Measurements from ENCODE around the gene AMH. TPM values are rescaled to one million over a fixed set of nuclear protein-coding genes. Genes with fewer than 3 reads are reported as not detected.

Gene AMH
- total and polyA plus RNA-seq, 12 donors, result 0.36 to 4.6 (median 1.1) TPM; not detected in 4

- Histone ChIP-seq H3K9me3 (replicated peaks in 1 of 3) (no peaks in the 10 kb centered on the region), H3K4me1 (replicated peaks in 1 of 2) (peaks cover 0 to 22% of the 10 kb centered on the region in 2 donors), H3K36me3 (replicated peaks in 1 of 2) (no peaks in the 10 kb centered on the region), H3K27ac (no peak overlapping the region), H3K4me3 (peak overlapping the region in 1 of 4 donors; percentile 47), H3K27me3 (peaks cover 42% of the 10 kb centered on the region)
- no peak for TF ChIP-seq CTCF (IDR thresholded peaks at IDR 0.05)
- TF ChIP-seq POLR2A (IDR thresholded peaks at IDR 0.05), result no peak
- WGBS, 4 donors, result 0 to 17% (median 5%) methylated on average over 3 to 67 of the region's 67 CpGs
- intact Hi-C loops (cut with DNase I), result no loop called here
- no peak for DNase-seq
These were observed 42.1 kb downstream of the AMH start for GRCh38 chr19:2291185-2291751.

- peaks cover 27% of the 10 kb centered on the region for H3K27me3 ChIP-seq
- TF ChIP-seq POLR2A (IDR thresholded peaks at IDR 0.05) (no peak), CTCF (IDR thresholded peaks at IDR 0.05) (no peak)
- no peak overlapping the region for H3K27ac ChIP-seq
- intact Hi-C loops (cut with DNase I), result no loop called here
- 18 to 33% (median 24%) methylated on average over 18 to 26 of the region's 26 CpGs for WGBS, 4 donors
- H3K4me1 ChIP-seq (replicated peaks in 1 of 2), result peaks cover 0 to 22% of the 10 kb centered on the region in 2 donors
- no peaks in the 10 kb centered on the region for H3K36me3 ChIP-seq (replicated peaks in 1 of 2)
- H3K9me3 ChIP-seq (replicated peaks in 1 of 3), result no peaks in the 10 kb centered on the region
- H3K4me3 ChIP-seq, result no peak overlapping the region
- DNase-seq, result peak in 5 of 7 donors; percentile 33 to 82 (median 36)
These were observed 45.7 kb downstream of the AMH start for GRCh38 chr19:2294687-2295335.

GRCh38 chr19:2296141-2296540 lies 47.0 kb downstream of the AMH start:
- WGBS, 4 donors, result 77 to 89% (median 84%) methylated on average over 16 of the region's 16 CpGs
- TF ChIP-seq POLR2A (IDR thresholded peaks at IDR 0.05) (no peak), CTCF (IDR thresholded peaks at IDR 0.05) (no peak)
- Histone ChIP-seq H3K27ac (no peak overlapping the region), H3K4me1 (replicated peaks in 1 of 2) (peaks cover 0 to 10% of the 10 kb centered on the region in 2 donors), H3K27me3 (peaks cover 14% of the 10 kb centered on the region), H3K4me3 (no peak overlapping the region), H3K9me3 (replicated peaks in 1 of 3) (no peaks in the 10 kb centered on the region), H3K36me3 (replicated peaks in 1 of 2) (no peaks in the 10 kb centered on the region)
- intact Hi-C loops (cut with DNase I), result no loop called here
- no peak for DNase-seq

GRCh38 chr19:2300533-2300932 lies 51.4 kb downstream of the AMH start:
- no peaks in the 10 kb centered on the region for H3K36me3 ChIP-seq (replicated peaks in 1 of 2)
- H3K4me1 ChIP-seq (replicated peaks in 1 of 2), result peaks cover 0 to 7% of the 10 kb centered on the region in 2 donors
- H3K27ac ChIP-seq, result no peak overlapping the region
- intact Hi-C loops (cut with DNase I), result no loop called here
- TF ChIP-seq POLR2A (IDR thresholded peaks at IDR 0.05), result no peak
- TF ChIP-seq CTCF (IDR thresholded peaks at IDR 0.05), result no peak
- no peaks in the 10 kb centered on the region for H3K9me3 ChIP-seq (replicated peaks in 1 of 3)
- 68 to 82% (median 73%) methylated on average over 12 to 17 of the region's 17 CpGs for WGBS, 4 donors
- no peak for DNase-seq
- H3K27me3 ChIP-seq, result peaks cover 16% of the 10 kb centered on the region
- no peak overlapping the region for H3K4me3 ChIP-seq

MicroRNAs within 50 kb of the gene (microRNA counts, 767-probe panel; counts per million panel counts)
- microRNA hsa-miR-1227, result 0 counts per million in 2 donors

Small RNA genes lying within 50 kb of the gene (microRNA-seq; reads per million reads assigned to microRNA genes)
- gene MIR1227 (1.1 to 9.1 (median 1.3) reads per million in 3 donors), gene MIR4321 (0 reads per million in 3 donors)

Small RNA genes lying within 50 kb of the gene (small RNA-seq; reads per million reads assigned to genes)
- gene MIR1227, result 0.17 to 0.24 reads per million in 2 donors

Other genes with a start within 250 kb of the AMH start
- gene BTBD2, start 233.6 kb upstream of the AMH start, total RNA-seq, result 100 to 1,000 TPM in 1 of 9 donors, 10 to 100 TPM in 8; 25.6 to 122 (median 81.7) TPM
- gene BTBD2, start 233.6 kb upstream of the AMH start, polyA plus RNA-seq, result 10 to 100 TPM; 11.8 to 87.5 (median 57.7) TPM
- gene MKNK2, start 198.1 kb upstream of the AMH start, total RNA-seq, result 100 to 1,000 TPM in 8 of 9 donors, 10 to 100 TPM in 1; 25.5 to 440 (median 171) TPM
- 100 to 1,000 TPM in 2 of 3 donors, 10 to 100 TPM in 1; 30.4 to 238 (median 140) TPM for gene MKNK2, start 198.1 kb upstream of the AMH start, polyA plus RNA-seq
- gene MOB3A, start 153.0 kb upstream of the AMH start, total RNA-seq, result 10 to 100 TPM in 8 of 9 donors, 1 to 10 TPM in 1; 5.5 to 54.0 (median 45.0) TPM
- 10 to 100 TPM; 13.6 to 22.4 (median 16.0) TPM for gene MOB3A, start 153.0 kb upstream of the AMH start, polyA plus RNA-seq
- gene IZUMO4, start 152.4 kb upstream of the AMH start, total RNA-seq, result 1 to 10 TPM in 7 of 9 donors, under 1 TPM in 2; 0.69 to 8.7 (median 2.3) TPM
- 10 to 100 TPM in 2 of 3 donors, 1 to 10 TPM in 1; 2.6 to 24.6 (median 17.4) TPM for gene IZUMO4, start 152.4 kb upstream of the AMH start, polyA plus RNA-seq
- 100 to 1,000 TPM in 8 of 9 donors, 10 to 100 TPM in 1; 51.3 to 193 (median 122) TPM for gene AP3D1, start 97.8 kb upstream of the AMH start, total RNA-seq
- 100 to 1,000 TPM in 2 of 3 donors, 10 to 100 TPM in 1; 88.7 to 133 (median 120) TPM for gene AP3D1, start 97.8 kb upstream of the AMH start, polyA plus RNA-seq
- gene DOT1L, start 85.4 kb upstream of the AMH start, total RNA-seq, result 10 to 100 TPM in 7 of 9 donors, 1 to 10 TPM in 2; 4.2 to 98.9 (median 16.4) TPM
- 10 to 100 TPM in 2 of 3 donors, 1 to 10 TPM in 1; 6.8 to 39.2 (median 13.6) TPM for gene DOT1L, start 85.4 kb upstream of the AMH start, polyA plus RNA-seq
- 10 to 100 TPM; 58.1 to 89.5 (median 72.1) TPM for gene PLEKHJ1, start 13.0 kb upstream of the AMH start, total RNA-seq
- gene PLEKHJ1, start 13.0 kb upstream of the AMH start, polyA plus RNA-seq, result 10 to 100 TPM; 18.1 to 82.9 (median 69.7) TPM
- 10 to 100 TPM in 8 of 9 donors, 1 to 10 TPM in 1; 8.8 to 64.3 (median 27.0) TPM for gene SF3A2, start 12.5 kb upstream of the AMH start, total RNA-seq
- 100 to 1,000 TPM in 1 of 3 donors, 10 to 100 TPM in 1, 1 to 10 TPM in 1; 3.9 to 110 (median 52.7) TPM for gene SF3A2, start 12.5 kb upstream of the AMH start, polyA plus RNA-seq
- 1 to 10 TPM in 1 of 9 donors, under 1 TPM in 2, not detected in 6; 0.54 to 1.2 (median 0.84) TPM for gene JSRP1, start 7.1 kb downstream of the AMH start, total RNA-seq
- gene JSRP1, start 7.1 kb downstream of the AMH start, polyA plus RNA-seq, result 1 to 10 TPM in 1 of 3 donors, under 1 TPM in 2; 0.71 to 1.1 (median 0.82) TPM
- gene PEAK3, start 32.9 kb downstream of the AMH start, total RNA-seq, result 1 to 10 TPM in 6 of 9 donors, under 1 TPM in 2, not detected in 1; 0.43 to 3.2 (median 1.5) TPM
- gene PEAK3, start 32.9 kb downstream of the AMH start, polyA plus RNA-seq, result under 1 TPM; 0.05 to 0.56 (median 0.27) TPM
- gene LINGO3, start 58.8 kb downstream of the AMH start, total RNA-seq, result under 1 TPM in 1 of 9 donors, not detected in 8; 0.11 TPM
- not detected for gene LINGO3, start 58.8 kb downstream of the AMH start, polyA plus RNA-seq
- 100 to 1,000 TPM in 3 of 9 donors, 10 to 100 TPM in 6; 50.5 to 122 (median 74.6) TPM for gene LSM7, start 79.3 kb downstream of the AMH start, total RNA-seq
- 100 to 1,000 TPM in 2 of 3 donors, 10 to 100 TPM in 1; 24.1 to 355 (median 341) TPM for gene LSM7, start 79.3 kb downstream of the AMH start, polyA plus RNA-seq
- 10 to 100 TPM; 12.3 to 71.0 (median 28.6) TPM for gene SPPL2B, start 79.4 kb downstream of the AMH start, total RNA-seq
- gene SPPL2B, start 79.4 kb downstream of the AMH start, polyA plus RNA-seq, result 100 to 1,000 TPM in 1 of 3 donors, 10 to 100 TPM in 1, 1 to 10 TPM in 1; 3.9 to 208 (median 72.9) TPM
- gene TMPRSS9, start 110.9 kb downstream of the AMH start, total RNA-seq, result 1 to 10 TPM in 6 of 9 donors, under 1 TPM in 3; 0.32 to 1.7 (median 1.4) TPM
- gene TMPRSS9, start 110.9 kb downstream of the AMH start, polyA plus RNA-seq, result under 1 TPM; 0.37 to 0.81 (median 0.40) TPM
- gene TIMM13, start 178.3 kb downstream of the AMH start, total RNA-seq, result 100 to 1,000 TPM in 5 of 9 donors, 10 to 100 TPM in 4; 59.6 to 198 (median 122) TPM
- 10 to 100 TPM; 32.7 to 96.0 (median 80.1) TPM for gene TIMM13, start 178.3 kb downstream of the AMH start, polyA plus RNA-seq
- 10 to 100 TPM; 13.0 to 34.9 (median 21.1) TPM for gene LMNB2, start 207.6 kb downstream of the AMH start, total RNA-seq
- 10 to 100 TPM in 2 of 3 donors, 1 to 10 TPM in 1; 8.8 to 24.9 (median 16.1) TPM for gene LMNB2, start 207.6 kb downstream of the AMH start, polyA plus RNA-seq
- 100 to 1,000 TPM in 2 of 9 donors, 10 to 100 TPM in 7; 14.1 to 119 (median 63.6) TPM for gene GADD45B, start 226.8 kb downstream of the AMH start, total RNA-seq
- gene GADD45B, start 226.8 kb downstream of the AMH start, polyA plus RNA-seq, result 100 to 1,000 TPM in 1 of 3 donors, 10 to 100 TPM in 2; 18.3 to 132 (median 81.2) TPM

All from adrenal gland (tissue), 12 donors.